Measurements from ENCODE around the gene PBLD.

PBLD gene

DNA sequence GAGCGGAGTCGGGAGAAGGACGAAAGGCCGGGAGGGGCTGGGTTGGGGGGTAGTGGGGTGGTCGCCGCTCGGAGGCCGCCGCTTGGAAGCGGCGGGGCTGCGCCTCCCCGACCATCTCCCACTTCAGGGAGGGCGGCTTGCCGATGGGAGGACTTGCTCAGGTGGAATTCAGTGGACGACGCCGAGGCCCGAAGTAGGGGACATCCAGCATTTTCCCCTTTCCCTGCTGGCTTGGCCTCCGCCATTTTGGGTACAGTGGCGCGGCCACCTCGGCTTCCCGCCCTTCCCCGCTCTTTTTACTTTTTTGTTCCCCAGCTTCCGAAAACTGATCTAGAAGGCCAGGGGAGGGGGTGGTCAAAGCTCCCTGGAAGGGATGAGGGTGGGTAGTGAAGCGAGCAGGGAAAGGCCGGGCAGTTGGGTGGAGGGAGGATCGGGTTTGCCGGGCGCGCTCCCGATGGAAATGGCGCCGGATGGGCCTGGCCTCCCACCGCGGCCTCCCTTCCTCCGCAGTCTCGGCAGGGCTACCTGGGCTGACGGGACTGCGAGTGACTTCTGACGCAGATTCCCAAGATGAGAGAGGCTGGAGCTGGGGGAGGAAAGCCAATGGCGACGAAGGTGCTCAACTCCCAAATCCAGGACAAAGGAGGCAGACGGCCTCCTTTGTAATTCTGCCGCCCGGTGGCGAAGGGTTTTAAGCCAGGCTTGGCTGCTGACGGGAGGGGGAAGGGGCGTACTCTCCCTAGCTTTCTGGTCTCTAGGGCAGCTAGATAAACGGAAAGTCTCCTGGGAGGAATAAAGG, at the start of gene PBLD:
TSS of gene PBLD (minus strand) at position 670 of the 799 bp plus-strand sequence. CDS start 26,084 bp downstream, outside the sequence.
- in situ Hi-C loops (cut with MboI; ENCODE audit: low sequenced_read_pairs), result no loop called here

DNA sequence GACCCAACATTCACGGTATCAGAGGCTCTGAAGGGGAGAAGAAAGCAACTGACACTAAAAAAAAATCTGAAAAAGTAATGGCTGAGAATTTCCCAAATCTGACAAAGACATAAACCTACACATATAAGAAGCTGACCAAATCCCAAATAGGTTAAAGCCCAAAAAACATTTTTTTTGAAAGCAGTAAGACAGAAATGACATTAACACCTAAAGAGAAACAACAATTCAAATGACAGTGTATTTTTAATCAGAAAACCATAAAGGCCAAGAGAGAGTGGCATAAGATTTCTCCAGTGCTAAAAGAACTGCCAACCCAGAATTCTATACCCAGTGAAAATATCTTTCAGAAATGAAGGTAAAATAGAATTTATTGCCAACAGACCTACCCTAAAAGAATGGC, 38.9 kb upstream of the PBLD start:
- in situ Hi-C loops (cut with MboI; ENCODE audit: low sequenced_read_pairs), result no loop called here

DNA sequence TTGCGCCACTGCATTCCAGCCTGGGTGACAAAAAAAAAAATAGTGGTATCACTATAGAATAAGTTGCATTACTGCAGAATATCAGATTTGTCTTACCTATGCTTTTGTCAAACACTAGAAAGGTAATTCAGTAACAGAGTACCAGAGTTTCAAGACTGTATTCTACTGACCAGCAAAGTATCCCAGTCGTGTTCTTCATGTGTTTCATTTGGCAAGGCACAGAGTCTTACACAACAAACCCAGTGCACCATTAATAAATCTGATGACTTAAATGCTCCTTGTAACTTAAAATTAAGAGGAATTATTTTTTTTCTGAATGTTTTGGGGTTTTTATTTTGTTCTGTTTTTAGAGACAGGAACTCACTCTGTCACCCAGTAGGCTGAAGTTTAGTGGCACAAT, 34.4 kb upstream of the PBLD start:
- in situ Hi-C loops (cut with MboI; ENCODE audit: low sequenced_read_pairs), result no loop called here

- in situ Hi-C loops (cut with MboI; ENCODE audit: low sequenced_read_pairs), result no loop called here
Observed at GRCh38 chr10:68366600-68366999, 33.9 kb upstream of the PBLD start.

DNA sequence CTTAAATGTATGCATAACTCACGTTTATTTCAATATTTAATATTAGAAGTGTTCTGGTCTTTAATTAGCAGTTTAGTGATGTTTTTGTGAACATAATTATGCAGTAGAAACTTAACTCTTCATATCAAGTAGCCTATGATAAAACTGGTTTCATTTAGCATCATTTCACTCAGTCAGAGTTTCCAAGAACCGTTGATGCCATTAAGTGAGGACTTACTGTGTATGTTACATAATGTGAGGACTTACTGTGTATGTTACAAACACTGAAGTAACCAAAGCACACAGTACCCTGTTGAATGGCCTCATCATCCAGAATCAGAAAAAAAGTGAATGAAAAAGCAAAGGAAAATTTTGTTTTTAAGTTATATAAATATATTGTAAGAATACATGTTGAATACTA, 32.9 kb upstream of the PBLD start:
- in situ Hi-C loops (cut with MboI; ENCODE audit: low sequenced_read_pairs), result no loop called here

DNA sequence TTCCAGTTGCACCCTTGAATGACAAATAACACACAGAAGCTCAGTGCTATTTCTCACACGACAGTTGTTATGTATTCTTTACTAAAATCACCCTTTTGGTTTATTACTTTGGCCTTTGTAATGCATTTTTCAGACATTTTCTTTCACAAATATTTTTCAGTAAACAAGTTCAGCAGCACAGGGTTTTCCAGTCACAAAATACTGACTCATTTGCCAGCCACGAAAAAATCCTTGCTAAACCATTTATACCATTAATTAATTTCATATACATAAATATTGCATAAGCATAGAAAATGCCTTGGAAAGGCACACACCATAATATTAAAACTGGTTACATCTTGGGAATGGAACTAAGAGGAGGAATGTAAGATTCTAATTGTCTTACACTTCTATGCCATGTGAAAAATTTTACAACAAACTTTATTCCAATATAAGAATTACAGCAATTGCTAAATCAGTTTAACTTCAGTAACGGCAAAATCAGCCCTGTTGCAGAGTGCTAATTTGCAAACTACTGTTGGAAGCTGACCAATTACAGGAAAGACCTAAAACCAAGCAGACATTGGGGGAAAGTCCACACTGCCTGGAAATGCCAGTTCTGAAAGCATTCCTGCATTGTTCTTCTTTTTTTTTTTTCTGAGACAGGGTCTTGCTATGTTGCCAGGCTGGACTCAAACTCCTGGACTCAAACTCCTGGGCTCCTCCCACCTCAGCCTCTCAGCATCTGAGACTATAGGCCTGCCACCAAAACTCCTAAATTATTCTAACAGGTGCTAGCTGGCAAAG, 31.6 kb upstream of the PBLD start:
- in situ Hi-C loops (cut with MboI; ENCODE audit: low sequenced_read_pairs), result no loop called here

GRCh38 chr10:68362590-68362989, 29.9 kb upstream of the PBLD start:
- in situ Hi-C loops (cut with MboI; ENCODE audit: low sequenced_read_pairs), result no loop called here

DNA sequence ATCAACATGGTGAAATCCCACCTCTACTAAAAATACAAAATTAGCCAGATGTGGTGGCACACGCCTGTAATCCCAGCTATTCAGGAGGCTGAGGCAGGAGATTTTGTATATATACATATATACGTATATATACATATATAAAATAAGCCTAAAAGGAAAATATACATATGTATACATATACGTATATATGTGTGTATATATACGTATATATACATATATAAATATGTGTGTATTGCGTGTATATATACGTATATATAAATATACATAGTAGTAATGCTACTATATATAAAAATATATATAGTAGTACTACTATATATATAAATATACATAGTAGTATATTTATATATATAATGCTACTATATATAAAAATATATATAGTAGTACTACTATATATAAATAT, 26.5 kb upstream of the PBLD start:
- in situ Hi-C loops (cut with MboI; ENCODE audit: low sequenced_read_pairs), result no loop called here

GRCh38 chr10:68353537-68353936, 20.8 kb upstream of the PBLD start:
- in situ Hi-C loops (cut with MboI; ENCODE audit: low sequenced_read_pairs), result no loop called here

DNA sequence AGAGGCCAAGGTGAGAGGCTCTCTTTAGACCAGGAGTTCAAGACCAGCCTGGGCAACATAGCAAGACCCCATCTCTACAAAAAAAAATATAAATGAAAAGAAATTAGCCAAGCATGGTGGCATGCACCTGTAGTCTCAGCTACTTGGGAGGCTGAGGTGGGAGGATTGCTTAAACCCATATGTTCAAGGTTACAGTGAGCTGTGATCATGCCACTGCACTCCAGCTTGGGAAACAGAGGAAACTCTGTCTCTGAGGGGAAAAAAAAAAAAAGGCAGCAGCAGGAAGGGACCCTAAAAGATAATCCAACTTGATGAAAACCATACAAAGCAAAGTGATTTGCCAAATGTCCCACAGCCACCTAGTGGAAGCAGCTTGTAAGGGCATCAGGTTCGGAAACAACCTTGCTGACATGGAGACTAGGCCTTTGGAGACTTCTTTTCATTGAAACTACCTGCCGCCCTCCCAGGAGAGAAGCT, 15.6 kb upstream of the PBLD start:
- in situ Hi-C loops (cut with MboI; ENCODE audit: low sequenced_read_pairs), result no loop called here

DNA sequence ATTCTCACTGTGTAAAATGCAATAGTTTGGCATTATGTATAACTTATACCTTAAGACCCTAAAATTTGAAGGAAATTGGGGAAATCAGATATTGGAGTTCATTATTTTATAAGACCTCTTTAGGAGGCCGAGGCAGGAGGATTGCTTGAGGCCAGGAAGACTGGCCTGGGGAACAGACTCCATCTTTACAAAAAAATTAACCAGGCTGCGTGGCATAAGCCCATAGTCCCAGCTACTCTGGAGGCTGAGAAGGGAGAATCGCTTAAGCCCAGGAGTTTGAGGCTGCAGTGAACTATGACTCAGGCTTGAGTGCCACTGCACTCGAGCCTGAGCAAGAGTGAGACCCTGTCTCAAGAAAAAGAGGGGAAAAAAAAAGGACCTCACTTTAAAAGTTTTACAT, 14.0 kb upstream of the PBLD start:
- in situ Hi-C loops (cut with MboI; ENCODE audit: low sequenced_read_pairs), result no loop called here

- in situ Hi-C loops (cut with MboI; ENCODE audit: low sequenced_read_pairs), result no loop called here
Observed at GRCh38 chr10:68345621-68346020, 12.9 kb upstream of the PBLD start.

DNA sequence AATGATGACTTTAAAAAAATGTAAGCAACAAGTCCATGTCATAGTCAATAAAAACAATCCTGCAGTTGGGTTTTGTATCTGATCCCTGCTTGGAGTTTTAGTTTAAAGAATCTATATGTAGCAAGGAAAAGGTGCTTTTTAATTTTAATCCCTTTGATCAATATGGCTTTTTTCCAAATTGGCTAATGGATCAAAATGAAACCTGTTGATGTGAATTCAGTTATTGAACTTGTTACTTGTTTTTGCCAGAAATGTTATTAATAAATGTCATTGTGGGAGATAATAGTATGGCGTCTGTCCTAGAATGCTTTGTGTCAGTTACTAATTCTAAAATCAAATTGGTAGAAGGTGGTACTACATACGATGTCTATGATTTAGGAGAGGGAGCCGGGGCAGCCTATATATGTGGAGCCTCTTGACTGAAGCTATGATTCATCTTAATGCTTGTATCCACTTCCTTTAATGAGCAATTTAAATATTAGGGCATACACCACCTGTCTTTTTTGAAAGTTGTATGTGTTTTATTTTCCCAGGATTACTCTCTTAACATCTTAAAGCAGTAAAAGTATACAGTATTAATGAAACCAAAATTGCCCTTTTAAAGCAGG, 10.3 kb upstream of the PBLD start:
- in situ Hi-C loops (cut with MboI; ENCODE audit: low sequenced_read_pairs), result no loop called here

- in situ Hi-C loops (cut with MboI; ENCODE audit: low sequenced_read_pairs), result no loop called here
Observed at GRCh38 chr10:68340358-68341080, 7.8 kb upstream of the PBLD start.

- in situ Hi-C loops (cut with MboI; ENCODE audit: low sequenced_read_pairs), result no loop called here
Observed at GRCh38 chr10:68336754-68337351, 4.1 kb upstream of the PBLD start.

DNA sequence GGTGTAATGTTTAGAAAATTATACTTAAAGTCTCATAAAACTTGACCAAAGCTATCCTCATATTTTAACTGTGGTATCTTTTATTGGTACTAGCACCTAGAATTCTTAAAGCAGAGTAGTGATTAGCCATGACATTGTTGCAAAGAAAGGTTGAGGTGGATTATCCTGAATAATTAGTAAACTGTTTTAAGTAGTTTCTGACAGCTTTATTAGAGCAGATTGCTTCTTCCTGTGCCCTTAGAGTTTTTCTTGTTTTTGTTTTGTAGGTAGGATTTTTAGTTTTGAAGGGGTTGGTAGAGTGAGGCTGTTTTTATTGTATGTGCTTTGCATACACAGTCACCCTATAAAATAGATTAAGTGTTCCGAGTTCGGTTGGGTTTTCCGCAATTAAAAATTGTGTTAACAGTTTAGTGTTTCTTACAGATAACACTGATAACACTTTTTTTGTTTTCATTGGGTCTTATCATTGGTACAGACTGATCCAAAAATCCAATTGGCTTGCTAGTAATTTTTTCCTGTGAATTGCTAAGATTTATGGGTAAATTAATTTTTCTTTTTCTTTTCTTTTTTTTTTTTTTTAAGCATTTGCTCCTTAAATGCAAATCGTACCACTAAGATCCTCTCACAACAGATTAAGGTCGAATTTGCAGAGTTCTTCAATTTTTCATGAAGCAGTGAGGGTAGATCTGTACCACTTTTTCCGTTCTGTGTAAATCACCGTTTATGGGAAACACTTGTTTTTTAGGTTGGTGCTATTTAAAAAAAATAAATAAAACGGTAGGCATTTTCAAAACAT, 2.1 kb upstream of the PBLD start:
- in situ Hi-C loops (cut with MboI; ENCODE audit: low sequenced_read_pairs), result no loop called here

GRCh38 chr10:68333440-68334431, 1.0 kb upstream of the PBLD start:
- in situ Hi-C loops (cut with MboI; ENCODE audit: low sequenced_read_pairs), result no loop called here

DNA sequence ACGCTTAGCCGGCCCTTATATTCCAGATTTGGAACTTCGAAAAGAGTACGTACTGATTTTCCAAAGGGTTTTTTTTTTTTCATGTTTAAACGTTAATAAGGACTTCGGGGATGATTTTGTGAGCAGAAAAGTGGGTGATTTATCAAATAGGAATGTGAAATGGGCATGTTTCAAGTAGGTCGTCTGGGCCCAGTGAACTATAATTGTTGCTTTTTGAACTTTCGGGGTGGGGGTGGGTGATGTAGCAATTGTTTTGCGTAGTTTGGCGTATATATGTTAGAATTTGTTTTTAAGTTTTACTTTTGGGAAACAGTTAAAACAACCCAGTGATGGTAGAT, 299 bp upstream of the PBLD start:
- in situ Hi-C loops (cut with MboI; ENCODE audit: low sequenced_read_pairs), result no loop called here

Data from HL-60/S4 treated with retinoic acid at 250 ng/mL for 4 days and 3 days (cell line).